Heart left ventricle (tissue), 13 donors: ENCODE results near the gene UGT1A5.

Experiments used
- CTCF ChIP-seq, 12 donors: fragments of 200-600 bp; sonication (generic) in 4 of 12; IDR thresholded peaks; one replicate each; pipeline versions ENCODE4 v1.5.0 to v1.8.0; 2018 to 2022; ENCODE audit warnings: antibody characterized with exemption in 12 of 12, mild to moderate bottlenecking in 5 of 12
- POLR2A ChIP-seq, 2 donors: fragments of 450-650 bp; IDR thresholded peaks; one replicate each; pipeline ENCODE4 v1.6.1; 2017; ENCODE audit warnings: antibody characterized with exemption in 2 of 2, mild to moderate bottlenecking in 2 of 2, moderate library complexity in 2 of 2
- donor health status: ischemic (EF 13 %, LVEDD 7.1; RV severe dilation, severe dysfunction).
- donor health status: DM: no; HTN: yes; CAD: no.
- donor health status: DM: no; HTN: no; CAD: no.
- donor health status: ischemic (EF 25% LVEDD 6.9; RV normal size, moderate dysfunction).
- donor health status: ischemic (EF 25% LVEDD 5.7; RV mildly dilated, moderate dysfunction).
- donor health status: ischemic (EF 35%, LVEDD 5.7; RV mildly dilated, moderate dysfunction).
- donor health status: nonischemic (EF 11% LVEDD 7.7; RV severe dilation, severe dysfunction).
- donor health status: DM: yes; HTN: yes; CAD: no.
- donor health status: PGD.
- donor health status: ischemic (EF 29% LVEDD 5.4; RV normal size, mild dysfunction).
- donor health status: nonischemic (EF 23%, LVEDD 6.1; RV moderate dilation, normal function).

DNA sequence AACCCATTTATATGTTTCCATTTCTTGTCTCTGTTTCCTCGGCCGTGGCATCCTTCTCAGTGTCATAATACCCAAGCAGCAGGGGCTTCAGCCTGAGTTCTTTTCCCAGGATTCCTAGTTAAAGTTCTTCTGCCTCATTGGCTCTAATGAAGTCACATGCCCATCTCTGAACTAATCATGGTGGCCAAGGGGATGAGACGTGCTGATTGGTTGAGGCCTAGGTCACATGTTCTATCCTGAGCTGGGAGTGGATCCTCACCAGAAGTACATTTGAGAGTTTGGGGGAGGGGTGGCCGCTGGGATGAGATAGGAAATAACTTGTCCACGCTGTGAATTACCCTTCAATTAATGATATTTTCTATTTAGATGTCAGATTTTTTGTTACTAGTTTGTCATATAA is 3.8 kb upstream of the UGT1A5 start:
- TF ChIP-seq CTCF (IDR thresholded peaks at IDR 0.05) (no peak), POLR2A (IDR thresholded peaks at IDR 0.05) (no peak)
